COLO668 (cell line): ENCODE results near the gene TENT4A.

Source experiments
- DNase-seq: peaks from one replicate; lab custom pipeline; 2025; ENCODE audit not compliant: unreplicated experiment; lab: John Stamatoyannopoulos, UW

TENT4A gene

GRCh38 chr5:6749026-6749716 lies 35.9 kb downstream of the TENT4A start:
- no peak for DNase-seq

- DNase-seq: no peak
Observed at GRCh38 chr5:6750142-6750840, 37.1 kb downstream of the TENT4A start.

- DNase-seq: no peak
Observed at GRCh38 chr5:6750951-6751685, 37.9 kb downstream of the TENT4A start.

- DNase-seq: no peak
Observed at GRCh38 chr5:6752236-6752635, 39.0 kb downstream of the TENT4A start.

- no peak for DNase-seq
Observed at GRCh38 chr5:6752782-6753181, 39.5 kb downstream of the TENT4A start.

GRCh38 chr5:6753851-6754250 lies 40.6 kb downstream of the TENT4A start:
- no peak for DNase-seq

- no peak for DNase-seq
Observed at GRCh38 chr5:6754766-6755165, 41.5 kb downstream of the TENT4A start.

GRCh38 chr5:6755519-6755918 lies 42.3 kb downstream of the TENT4A start:
- DNase-seq: no peak

- DNase-seq: no peak
Observed at GRCh38 chr5:6755941-6756340, 42.7 kb downstream of the TENT4A start.

- no peak for DNase-seq
Observed at GRCh38 chr5:6757414-6757969, 44.3 kb downstream of the TENT4A start.

- DNase-seq: no peak
Observed at GRCh38 chr5:6758236-6758635, 45.0 kb downstream of the TENT4A start.

- DNase-seq: no peak
Observed at GRCh38 chr5:6758706-6759105, 45.5 kb downstream of the TENT4A start.

- peak; percentile 22 for DNase-seq
Observed at GRCh38 chr5:6759401-6759800, 46.2 kb downstream of the TENT4A start.

- DNase-seq: no peak
Observed at GRCh38 chr5:6759983-6760382, 46.8 kb downstream of the TENT4A start.

GRCh38 chr5:6760686-6761085 lies 47.5 kb downstream of the TENT4A start:
- no peak for DNase-seq

- no peak for DNase-seq
Observed at GRCh38 chr5:6761333-6761732, 48.1 kb downstream of the TENT4A start.

GRCh38 chr5:6762116-6762515 lies 48.9 kb downstream of the TENT4A start:
- no peak for DNase-seq

- DNase-seq: no peak
Observed at GRCh38 chr5:6762697-6763096, 49.5 kb downstream of the TENT4A start.

GRCh38 chr5:6763191-6763590 lies 50.0 kb downstream of the TENT4A start:
- no peak for DNase-seq

- DNase-seq: peak; percentile 93
Observed at GRCh38 chr5:6765612-6766525, 52.6 kb downstream of the TENT4A start.
